ENCODE measurements around the gene DYRK1A.
A peak's percentile ranks its signal among the peaks of the same experiment; 100 is the strongest.

DYRK1A gene

GRCh38 chr21:37460196-37460595, 93.6 kb downstream of the DYRK1A start:
- Histone ChIP-seq H2AK5ac (ENCODE audit: low read depth, low read length) (no peak overlapping the region), H2AFZ (ENCODE audit: low read length) (no peak overlapping the region), H3K27ac (replicated peaks; ENCODE audit: low read length) (no peak overlapping the region), H2BK5ac (ENCODE audit: low read length) (no peak overlapping the region), H2BK12ac (ENCODE audit: low read length) (no peak overlapping the region), H3K9ac (ENCODE audit: low read depth, low read length, poor library complexity) (no peak overlapping the region), H3K4me2 (ENCODE audit: insufficient read depth, low read length, poor library complexity, severe bottlenecking) (no peak overlapping the region), H3K14ac (ENCODE audit: low read length) (no peak overlapping the region), H2BK120ac (ENCODE audit: low read depth, low read length) (no peak overlapping the region), H3K79me1 (ENCODE audit: low read depth, low read length) (peaks cover 2% of the 10 kb centered on the region), H3K23ac (ENCODE audit: low read depth, low read length, poor library complexity) (no peak overlapping the region), H3K36me3 (replicated peaks in 1 of 2; ENCODE audit: control insufficient read depth in 2 of 2, insufficient read depth in 2 of 2, low read length in 2 of 2) (peaks cover 2 to 26% of the 10 kb centered on the region in 2 donors), H3K9me3 (replicated peaks in 1 of 2; ENCODE audit: control insufficient read depth in 2 of 2, insufficient read depth in 1 of 2, low read depth in 1 of 2, low read length in 2 of 2) (no peaks in the 10 kb centered on the region), H4K91ac (ENCODE audit: low read depth, low read length, poor library complexity) (no peak overlapping the region), H3K4me1 (ENCODE audit: control insufficient read depth in 2 of 2, insufficient read depth in 1 of 2, low read depth in 1 of 2, low read length in 2 of 2) (peaks cover 14 to 19% of the 10 kb centered on the region in 2 donors), H3K4me3 (ENCODE audit: low read length in 2 of 2) (no peak overlapping the region), H3K27me3 (ENCODE audit: control insufficient read depth in 3 of 3, insufficient read depth in 3 of 3, low read depth in 1 of 3, low read length in 3 of 3) (no peaks in the 10 kb centered on the region), H4K8ac (ENCODE audit: low read depth, low read length) (no peak overlapping the region), H2BK15ac (ENCODE audit: low read length) (no peak overlapping the region), H3K18ac (ENCODE audit: low read length) (no peak overlapping the region), H3K4ac (ENCODE audit: low read length) (no peak overlapping the region)
- peak; percentile 41 for DNase-seq (ENCODE audit: low spot score)
- no CpG with 5 or more reads among the region's 7 CpGs for WGBS, 2 donors (ENCODE audit: extremely low coverage in 2 of 2, insufficient read length in 2 of 2, insufficient replicate concordance in 1 of 2)

DNA sequence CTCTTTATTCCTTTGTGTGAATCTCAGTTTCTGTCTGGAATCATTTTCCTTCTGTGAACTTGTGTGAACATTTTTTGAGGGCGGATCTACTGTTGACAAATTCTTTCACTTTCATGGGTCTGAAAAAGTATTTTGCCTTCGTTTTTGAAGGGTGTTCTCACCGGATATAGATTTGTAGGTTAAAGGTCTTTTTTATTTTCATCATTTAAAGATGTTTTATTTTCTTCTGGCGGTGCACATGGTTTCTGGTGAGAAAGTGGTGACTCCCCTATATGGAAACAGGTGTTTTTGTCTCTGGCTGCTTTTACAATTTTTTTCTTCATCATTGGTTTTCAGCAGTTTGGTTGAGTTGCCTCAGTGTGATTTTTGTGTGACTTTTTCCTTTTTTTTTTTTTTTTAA, 94.9 kb downstream of the DYRK1A start:
- H3K79me1 ChIP-seq (ENCODE audit: low read depth, low read length): peaks cover 2% of the 10 kb centered on the region
- H2BK5ac ChIP-seq (ENCODE audit: low read length): no peak overlapping the region
- no peak overlapping the region for H2AK5ac ChIP-seq (ENCODE audit: low read depth, low read length)
- H3K36me3 ChIP-seq (replicated peaks in 1 of 2; ENCODE audit: control insufficient read depth in 2 of 2, insufficient read depth in 2 of 2, low read length in 2 of 2): peaks cover 2 to 35% of the 10 kb centered on the region in 2 donors
- no peaks in the 10 kb centered on the region for H3K27me3 ChIP-seq (ENCODE audit: control insufficient read depth in 3 of 3, insufficient read depth in 3 of 3, low read depth in 1 of 3, low read length in 3 of 3)
- peaks cover 13 to 19% of the 10 kb centered on the region in 2 donors for H3K4me1 ChIP-seq (ENCODE audit: control insufficient read depth in 2 of 2, insufficient read depth in 1 of 2, low read depth in 1 of 2, low read length in 2 of 2)
- H3K9ac ChIP-seq (ENCODE audit: low read depth, low read length, poor library complexity): no peak overlapping the region
- H3K27ac ChIP-seq (replicated peaks; ENCODE audit: low read length): no peak overlapping the region
- no peak for DNase-seq (ENCODE audit: low spot score)
- no peak overlapping the region for H3K4me2 ChIP-seq (ENCODE audit: insufficient read depth, low read length, poor library complexity, severe bottlenecking)
- H3K4me3 ChIP-seq (ENCODE audit: low read length in 2 of 2): no peak overlapping the region
- H2AFZ ChIP-seq (ENCODE audit: low read length): no peak overlapping the region
- H3K14ac ChIP-seq (ENCODE audit: low read length): no peak overlapping the region
- H4K8ac ChIP-seq (ENCODE audit: low read depth, low read length): no peak overlapping the region
- no peak overlapping the region for H2BK120ac ChIP-seq (ENCODE audit: low read depth, low read length)
- H3K9me3 ChIP-seq (replicated peaks in 1 of 2; ENCODE audit: control insufficient read depth in 2 of 2, insufficient read depth in 1 of 2, low read depth in 1 of 2, low read length in 2 of 2): no peaks in the 10 kb centered on the region
- H3K18ac ChIP-seq (ENCODE audit: low read length): no peak overlapping the region
- no peak overlapping the region for H2BK12ac ChIP-seq (ENCODE audit: low read length)
- no peak overlapping the region for H2BK15ac ChIP-seq (ENCODE audit: low read length)
- no peak overlapping the region for H3K4ac ChIP-seq (ENCODE audit: low read length)
- WGBS, 2 donors (ENCODE audit: extremely low coverage in 2 of 2, insufficient read length in 2 of 2, insufficient replicate concordance in 1 of 2): no CpG with 5 or more reads among the region's 4 CpGs
- no peak overlapping the region for H4K91ac ChIP-seq (ENCODE audit: low read depth, low read length, poor library complexity)
- H3K23ac ChIP-seq (ENCODE audit: low read depth, low read length, poor library complexity): no peak overlapping the region

DNA sequence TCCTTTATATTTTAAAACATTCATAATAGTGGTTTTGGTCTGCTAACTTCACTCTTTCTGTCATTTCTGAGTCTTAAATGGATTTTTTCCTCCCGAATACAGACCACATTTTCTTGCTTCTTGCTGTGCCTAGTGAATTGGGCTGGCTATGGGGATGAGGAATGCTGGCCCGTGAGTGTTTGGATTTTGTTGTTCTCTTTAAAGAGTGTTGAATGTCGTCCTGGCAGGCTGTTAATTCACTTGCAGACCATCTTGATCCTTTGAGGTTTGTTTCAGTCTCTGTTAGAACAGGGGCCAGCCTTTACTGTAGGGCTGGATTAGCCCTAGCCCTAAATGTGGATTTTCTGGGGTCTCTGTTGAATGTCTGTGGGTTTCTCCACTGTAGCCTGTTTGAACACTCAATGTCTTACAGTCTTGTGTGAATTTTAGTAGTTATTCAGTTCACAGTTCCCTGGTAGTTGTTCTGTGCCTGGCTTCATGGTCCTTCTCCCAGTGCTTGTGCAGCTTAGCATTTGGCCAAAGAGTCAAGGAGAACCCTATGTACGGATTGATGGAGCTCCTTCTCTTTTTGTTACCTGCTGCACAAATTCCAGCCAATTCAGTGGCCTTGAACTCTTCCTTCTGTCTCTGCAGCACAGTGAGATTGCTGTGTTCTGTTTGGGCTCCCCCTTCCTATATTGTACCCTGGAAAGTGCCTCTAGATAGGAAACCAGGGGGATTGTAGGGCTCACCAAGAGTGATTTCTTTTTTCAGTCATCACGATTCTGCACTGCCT, 95.7 kb downstream of the DYRK1A start:
- Histone ChIP-seq H3K14ac (ENCODE audit: low read length) (no peak overlapping the region), H3K4me2 (ENCODE audit: insufficient read depth, low read length, poor library complexity, severe bottlenecking) (no peak overlapping the region), H2AFZ (ENCODE audit: low read length) (no peak overlapping the region), H2BK5ac (ENCODE audit: low read length) (no peak overlapping the region), H3K4ac (ENCODE audit: low read length) (no peak overlapping the region), H4K8ac (ENCODE audit: low read depth, low read length) (no peak overlapping the region), H3K9me3 (replicated peaks in 1 of 2; ENCODE audit: control insufficient read depth in 2 of 2, insufficient read depth in 1 of 2, low read depth in 1 of 2, low read length in 2 of 2) (no peaks in the 10 kb centered on the region), H3K4me1 (ENCODE audit: control insufficient read depth in 2 of 2, insufficient read depth in 1 of 2, low read depth in 1 of 2, low read length in 2 of 2) (peaks cover 13 to 19% of the 10 kb centered on the region in 2 donors), H4K91ac (ENCODE audit: low read depth, low read length, poor library complexity) (no peak overlapping the region), H3K23ac (ENCODE audit: low read depth, low read length, poor library complexity) (no peak overlapping the region), H3K4me3 (ENCODE audit: low read length in 2 of 2) (no peak overlapping the region), H3K18ac (ENCODE audit: low read length) (no peak overlapping the region), H3K79me1 (ENCODE audit: low read depth, low read length) (peaks cover 2% of the 10 kb centered on the region), H2BK120ac (ENCODE audit: low read depth, low read length) (no peak overlapping the region), H3K27ac (replicated peaks; ENCODE audit: low read length) (peak overlapping the region; percentile 28), H2BK12ac (ENCODE audit: low read length) (no peak overlapping the region), H3K27me3 (ENCODE audit: control insufficient read depth in 3 of 3, insufficient read depth in 3 of 3, low read depth in 1 of 3, low read length in 3 of 3) (no peaks in the 10 kb centered on the region), H2AK5ac (ENCODE audit: low read depth, low read length) (no peak overlapping the region), H3K36me3 (replicated peaks in 1 of 2; ENCODE audit: control insufficient read depth in 2 of 2, insufficient read depth in 2 of 2, low read length in 2 of 2) (peaks cover 0 to 36% of the 10 kb centered on the region in 2 donors), H2BK15ac (ENCODE audit: low read length) (no peak overlapping the region), H3K9ac (ENCODE audit: low read depth, low read length, poor library complexity) (no peak overlapping the region)
- no peak for DNase-seq (ENCODE audit: low spot score)
- WGBS, 2 donors (ENCODE audit: extremely low coverage in 2 of 2, insufficient read length in 2 of 2, insufficient replicate concordance in 1 of 2): no CpG with 5 or more reads among the region's 5 CpGs

- H2BK15ac ChIP-seq (ENCODE audit: low read length): no peak overlapping the region
- H4K8ac ChIP-seq (ENCODE audit: low read depth, low read length): no peak overlapping the region
- H3K9me3 ChIP-seq (replicated peaks in 1 of 2; ENCODE audit: control insufficient read depth in 2 of 2, insufficient read depth in 1 of 2, low read depth in 1 of 2, low read length in 2 of 2): no peaks in the 10 kb centered on the region
- peaks cover 0 to 45% of the 10 kb centered on the region in 2 donors for H3K36me3 ChIP-seq (replicated peaks in 1 of 2; ENCODE audit: control insufficient read depth in 2 of 2, insufficient read depth in 2 of 2, low read length in 2 of 2)
- H3K14ac ChIP-seq (ENCODE audit: low read length): no peak overlapping the region
- H3K4me1 ChIP-seq (ENCODE audit: control insufficient read depth in 2 of 2, insufficient read depth in 1 of 2, low read depth in 1 of 2, low read length in 2 of 2): peaks cover 10 to 15% of the 10 kb centered on the region in 2 donors
- no peak overlapping the region for H2AFZ ChIP-seq (ENCODE audit: low read length)
- no peak overlapping the region for H3K4me2 ChIP-seq (ENCODE audit: insufficient read depth, low read length, poor library complexity, severe bottlenecking)
- no peak overlapping the region for H3K4me3 ChIP-seq (ENCODE audit: low read length in 2 of 2)
- no peak overlapping the region for H2BK12ac ChIP-seq (ENCODE audit: low read length)
- no peak overlapping the region for H3K27ac ChIP-seq (replicated peaks; ENCODE audit: low read length)
- H3K23ac ChIP-seq (ENCODE audit: low read depth, low read length, poor library complexity): no peak overlapping the region
- no peak overlapping the region for H2BK120ac ChIP-seq (ENCODE audit: low read depth, low read length)
- H3K4ac ChIP-seq (ENCODE audit: low read length): no peak overlapping the region
- H4K91ac ChIP-seq (ENCODE audit: low read depth, low read length, poor library complexity): no peak overlapping the region
- H2BK5ac ChIP-seq (ENCODE audit: low read length): no peak overlapping the region
- no peaks in the 10 kb centered on the region for H3K27me3 ChIP-seq (ENCODE audit: control insufficient read depth in 3 of 3, insufficient read depth in 3 of 3, low read depth in 1 of 3, low read length in 3 of 3)
- H3K79me1 ChIP-seq (ENCODE audit: low read depth, low read length): peaks cover 2% of the 10 kb centered on the region
- DNase-seq (ENCODE audit: low spot score): no peak
- no CpG with 5 or more reads among the region's 6 CpGs for WGBS, 2 donors (ENCODE audit: extremely low coverage in 2 of 2, insufficient read length in 2 of 2, insufficient replicate concordance in 1 of 2)
- no peak overlapping the region for H3K9ac ChIP-seq (ENCODE audit: low read depth, low read length, poor library complexity)
- no peak overlapping the region for H3K18ac ChIP-seq (ENCODE audit: low read length)
- no peak overlapping the region for H2AK5ac ChIP-seq (ENCODE audit: low read depth, low read length)
These were observed 96.7 kb downstream of the DYRK1A start for GRCh38 chr21:37463083-37463801.

Measured in neuronal stem cell (in vitro differentiated cells).